ENCODE results near the gene KCNH5.
"Not testable (repeated sequence)": the region's sequence is repeated elsewhere in the genome, so short reads cannot be mapped to it uniquely, and the experiment has no call there.

The KCNH5 gene

GRCh38 chr14:62864588-62864987, 180.7 kb downstream of the KCNH5 start:
- no peak for DNase-seq

DNA sequence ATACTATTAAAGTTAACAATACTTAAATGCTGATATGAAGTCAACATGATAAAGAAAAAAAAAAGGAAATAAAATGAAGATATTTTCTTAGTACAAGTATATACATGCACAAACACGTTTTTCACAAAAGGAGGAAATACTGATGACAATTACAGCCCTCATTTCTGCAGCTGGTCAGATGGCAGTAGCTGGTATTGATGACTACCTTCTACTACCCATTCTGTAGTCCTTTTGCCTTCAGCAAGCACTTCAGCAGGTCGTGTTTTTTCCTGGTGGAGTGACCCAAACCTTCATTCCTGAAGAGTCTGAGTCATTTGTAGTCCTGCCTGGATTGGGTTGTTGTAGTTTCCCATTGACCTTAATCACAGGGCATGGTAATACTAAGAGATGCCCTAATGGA, 187.2 kb downstream of the KCNH5 start:
- not testable (repeated sequence) for DNase-seq

GRCh38 chr14:62854951-62855350, 190.3 kb downstream of the KCNH5 start:
- DNase-seq = no peak

GRCh38 chr14:62847168-62847567, 198.1 kb downstream of the KCNH5 start:
- DNase-seq = no peak

DNA sequence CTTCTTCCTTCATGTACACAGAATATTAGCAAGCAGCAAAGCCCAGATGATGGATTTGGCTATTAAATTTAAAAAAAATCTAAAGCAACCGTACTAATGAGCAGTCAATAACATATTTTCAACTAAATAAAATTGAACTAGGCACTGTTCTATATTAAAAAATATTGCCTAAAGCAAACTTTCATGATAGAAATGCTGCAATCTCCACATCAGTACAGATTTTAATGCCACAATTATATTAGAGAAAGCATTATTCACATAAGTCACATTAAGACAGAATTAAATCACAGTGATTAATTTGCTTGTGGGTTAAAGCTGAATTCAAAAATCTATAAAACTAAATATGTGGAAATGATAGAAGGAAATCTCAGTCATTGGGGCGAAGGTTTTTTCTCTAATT, 200.7 kb downstream of the KCNH5 start:
- no peak for DNase-seq

DNA sequence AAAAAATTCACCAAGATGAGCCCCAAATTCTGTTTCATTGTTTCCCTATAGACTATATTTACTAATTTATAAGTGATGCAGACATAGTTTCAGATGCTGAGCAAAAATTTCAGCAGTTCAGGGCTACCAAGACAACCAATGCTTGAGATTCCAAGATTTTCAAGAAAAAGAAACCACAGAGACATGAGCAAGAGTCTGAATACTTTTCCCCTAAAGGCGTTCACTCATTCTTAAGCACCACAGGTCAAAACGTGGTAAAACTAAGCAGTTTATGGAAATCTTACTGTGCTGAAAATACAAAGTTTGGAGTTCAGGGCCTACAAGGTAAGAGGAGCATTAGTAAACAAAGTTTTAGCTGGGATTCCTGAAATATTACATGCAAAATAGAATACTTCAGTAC, 221.2 kb downstream of the KCNH5 start:
- DNase-seq = no peak

GRCh38 chr14:62819931-62820330, 225.3 kb downstream of the KCNH5 start:
- no peak for DNase-seq

- DNase-seq = no peak
These were observed 237.6 kb downstream of the KCNH5 start for GRCh38 chr14:62807636-62808035.

- no peak for DNase-seq
These were observed 244.7 kb downstream of the KCNH5 start for GRCh38 chr14:62800577-62800976.

DNA sequence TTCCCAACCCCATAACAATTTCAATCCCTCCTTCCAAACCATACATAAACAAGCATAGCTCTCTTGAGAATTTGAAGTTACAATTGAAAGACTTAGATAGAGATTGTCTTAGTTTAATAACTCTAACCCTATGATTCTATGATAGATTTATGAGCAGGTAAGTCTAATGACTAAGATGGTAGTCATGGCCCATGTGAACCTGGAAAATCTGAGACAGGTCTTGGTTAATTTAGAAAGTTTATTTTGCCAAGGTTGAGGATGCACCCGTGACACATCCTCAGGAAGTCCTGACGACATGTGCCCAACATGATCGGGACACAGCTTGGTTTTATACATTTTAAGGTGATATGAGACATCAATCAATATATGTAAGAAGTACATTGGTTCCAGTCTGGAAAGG, 248.8 kb downstream of the KCNH5 start:
- no peak for DNase-seq

- DNase-seq = no peak
These were observed 252.7 kb downstream of the KCNH5 start for GRCh38 chr14:62792578-62792977.

DNA sequence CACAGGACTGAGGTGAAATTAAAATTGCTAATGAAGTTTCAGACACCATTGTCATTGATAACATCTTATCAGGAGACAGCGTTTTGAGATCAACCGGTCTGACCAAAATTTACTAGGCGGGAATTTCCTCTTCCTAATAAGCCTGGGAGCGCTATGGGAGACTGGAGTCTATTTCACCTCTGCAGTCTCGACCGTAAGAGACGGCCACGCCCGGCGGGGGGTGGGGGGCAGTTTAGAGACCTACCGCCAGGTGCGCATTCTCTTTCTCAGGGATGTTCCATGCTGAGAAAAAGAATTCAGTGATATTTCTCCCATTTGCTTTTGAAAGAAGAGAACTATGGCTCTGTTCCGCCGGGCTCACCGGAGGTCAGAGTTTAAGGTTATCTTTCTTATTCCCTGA, 263.9 kb downstream of the KCNH5 start:
- not testable (repeated sequence) for DNase-seq

DNA sequence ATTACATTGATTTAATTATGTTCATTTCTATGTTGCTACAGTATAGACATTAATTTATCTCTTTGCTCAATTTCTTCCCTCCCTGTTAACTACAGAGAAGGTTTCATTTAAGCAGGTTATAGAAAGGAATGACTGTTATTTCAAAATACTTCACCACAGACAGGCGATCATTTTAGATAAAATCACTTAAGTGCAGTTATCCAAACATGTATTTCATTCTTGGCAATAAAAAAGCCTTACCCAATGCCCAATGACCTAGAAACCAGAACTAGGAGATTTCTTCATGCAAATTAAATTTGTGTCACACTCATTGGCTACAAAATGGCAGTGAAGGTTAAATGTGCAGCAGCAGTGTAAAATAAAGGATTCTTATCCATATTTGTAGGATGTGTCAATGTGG, 266.4 kb downstream of the KCNH5 start:
- no peak for DNase-seq

DNA sequence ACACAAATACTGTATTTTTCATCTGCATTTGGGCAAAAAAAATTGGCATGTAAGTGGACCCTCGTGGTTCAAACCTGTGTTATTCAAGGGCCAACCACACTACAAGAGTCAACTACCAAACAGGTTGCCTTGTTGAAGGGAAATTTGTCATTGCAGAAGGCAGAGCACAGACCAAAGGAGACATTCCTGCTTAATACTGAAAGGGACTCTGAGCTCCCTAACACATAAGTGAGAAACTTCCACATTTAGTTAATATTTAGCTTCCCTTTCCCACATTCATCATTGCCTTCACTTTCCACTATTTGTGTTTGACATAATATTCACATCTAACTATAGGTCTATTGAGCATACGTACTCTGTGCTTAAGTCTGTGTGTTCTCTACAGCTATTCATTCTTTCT, 266.9 kb downstream of the KCNH5 start:
- no peak for DNase-seq

DNA sequence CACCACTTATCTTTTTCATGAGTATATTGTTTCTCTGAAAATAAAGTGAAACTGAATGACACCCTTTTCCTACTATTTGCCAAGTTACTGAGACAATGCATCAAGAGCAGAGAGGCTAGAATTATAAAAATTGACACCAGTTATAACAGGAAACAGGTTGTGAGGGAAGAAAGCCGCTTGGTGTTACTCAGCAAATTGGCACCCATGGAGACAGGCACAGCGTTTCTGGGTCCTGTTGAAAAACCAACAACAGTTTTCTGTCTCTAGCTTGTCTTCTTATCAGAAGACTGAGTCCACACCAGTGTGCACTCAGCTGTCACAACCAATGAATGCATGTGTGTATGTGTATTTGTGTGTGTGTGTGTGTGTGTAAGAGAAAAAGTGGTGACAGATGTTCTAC, 267.7 kb downstream of the KCNH5 start:
- no peak for DNase-seq

- no peak for DNase-seq
These were observed 269.0 kb downstream of the KCNH5 start for GRCh38 chr14:62776300-62776699.

- DNase-seq = no peak
These were observed 276.5 kb downstream of the KCNH5 start for GRCh38 chr14:62768753-62769152.

GRCh38 chr14:62763951-62764350, 281.3 kb downstream of the KCNH5 start:
- no peak for DNase-seq

- DNase-seq = no peak
These were observed 285.5 kb downstream of the KCNH5 start for GRCh38 chr14:62759796-62760195.

DNA sequence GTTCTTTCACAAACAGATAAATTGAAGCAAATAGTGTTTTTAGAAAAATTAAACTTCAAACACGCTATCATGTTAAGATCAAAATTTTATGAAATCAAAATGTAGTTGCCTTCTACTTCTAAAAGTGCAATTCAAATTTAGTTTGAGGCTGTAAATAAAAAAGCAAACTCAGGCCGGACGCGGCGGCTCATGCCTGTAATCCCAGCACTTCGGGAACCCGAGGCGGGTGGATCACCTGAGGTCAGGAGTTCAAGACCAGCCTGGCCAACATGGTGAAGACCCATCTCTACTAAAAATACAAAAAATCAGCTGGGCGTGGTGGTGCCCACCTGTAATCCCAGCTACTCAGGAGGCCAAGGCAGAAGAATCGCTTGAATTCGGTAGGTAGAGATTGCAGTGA, 298.4 kb downstream of the KCNH5 start:
- not testable (repeated sequence) for DNase-seq

DNA sequence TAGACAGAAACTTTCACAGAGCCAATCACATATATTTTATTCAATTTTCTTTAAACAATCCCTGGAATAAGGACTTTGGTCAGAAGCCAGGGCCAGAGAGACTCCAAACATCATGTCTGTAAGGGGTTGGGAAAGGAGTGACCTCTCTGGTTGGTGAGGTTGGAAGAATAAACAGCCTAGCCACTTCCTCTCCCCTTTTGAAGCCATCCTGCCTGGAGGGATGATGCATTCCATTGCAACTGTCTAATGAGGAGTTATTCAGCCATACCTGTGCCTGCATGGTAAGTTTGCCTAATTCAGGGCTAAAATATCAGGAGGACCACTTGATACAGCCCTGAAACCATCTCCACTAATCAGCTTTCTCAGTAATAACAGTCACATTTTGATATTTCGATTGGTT, 299.8 kb downstream of the KCNH5 start:
- no peak for DNase-seq

- DNase-seq = no peak
These were observed 301.7 kb downstream of the KCNH5 start for GRCh38 chr14:62743560-62743959.

DNA sequence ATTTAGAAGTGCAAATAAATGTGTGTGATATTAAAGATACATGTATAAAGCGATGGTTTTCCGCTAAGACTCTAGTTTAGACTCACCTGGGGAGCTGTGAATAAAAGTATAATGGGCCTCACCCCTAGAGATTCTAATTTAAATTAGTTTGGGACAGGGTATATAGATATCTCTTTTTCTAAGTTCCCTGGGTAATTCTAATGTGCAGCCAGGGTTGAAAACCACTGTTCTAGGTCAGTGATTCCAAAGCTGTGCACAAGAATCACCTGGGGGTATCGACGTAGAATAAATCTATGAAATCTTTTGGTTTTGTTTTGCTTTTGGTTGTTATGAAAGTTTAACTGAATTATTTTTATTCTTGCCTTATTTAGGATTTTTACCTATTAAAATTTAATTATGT, 302.1 kb downstream of the KCNH5 start:
- DNase-seq = no peak

DNA sequence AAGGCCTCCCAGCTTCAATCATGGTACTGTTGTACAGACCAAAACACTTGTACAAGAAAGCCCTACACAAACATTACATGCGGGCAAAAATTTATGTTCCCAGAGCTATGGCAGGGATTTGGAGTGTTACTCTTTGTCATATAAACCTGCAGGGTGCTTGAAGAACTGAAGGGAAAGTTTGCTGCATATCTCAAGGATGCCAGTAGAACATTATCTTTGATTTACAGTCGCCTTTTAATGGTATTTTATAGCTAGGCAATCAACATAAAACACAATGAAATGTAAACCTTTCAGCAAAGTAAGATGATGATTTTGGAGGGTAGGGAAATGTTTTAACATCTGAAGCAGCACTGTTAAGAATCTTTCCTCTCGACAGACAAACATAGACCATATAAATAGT, 305.6 kb downstream of the KCNH5 start:
- DNase-seq = no peak

GRCh38 chr14:62736048-62737043, 308.9 kb downstream of the KCNH5 start:
- DNase-seq = no peak
